GM23338 (cell line): Measurements from ENCODE around the gene IMPDH1.

Experiments used
- CREB1 ChIP-seq: fragments of 250-450 bp; sonication (Bioruptor Pico); IDR thresholded peaks from 2 replicates; pipeline ENCODE4 v1.5.0; 2020; ENCODE audit warnings: low read depth, mild to moderate bottlenecking, moderate library complexity
- CTCF ChIP-seq, 2 experiments: fragments of 200-600 bp in 1 of 2; sonication (generic) in 1 of 2; conservative IDR thresholded peaks; 2 replicates each; pipeline versions ENCODE4 v1.5.1 to v1.6.1; 2016 to 2017; ENCODE audit warnings: antibody characterized with exemption in 2 of 2, low read depth in 2 of 2, mild to moderate bottlenecking in 2 of 2, moderate library complexity in 1 of 2
- EZH2 ChIP-seq: fragments of 200-600 bp; sonication (generic); IDR thresholded peaks from one replicate; pipeline ENCODE4 v1.8.0; 2017; ENCODE audit warnings: antibody characterized with exemption, mild to moderate bottlenecking, low read depth; ENCODE audit not compliant: unreplicated experiment
- EZH2phosphoT487 ChIP-seq: fragments of 200-600 bp; sonication (generic); IDR thresholded peaks from one replicate; pipeline ENCODE4 v1.8.1; 2018; ENCODE audit warnings: antibody characterized with exemption; ENCODE audit not compliant: unreplicated experiment
- JUNB ChIP-seq: IDR thresholded peaks from one replicate; pipeline ENCODE4 v1.6.1; 2016; ENCODE audit warnings: antibody characterized with exemption; ENCODE audit not compliant: unreplicated experiment
- POLR2AphosphoS5 ChIP-seq: IDR thresholded peaks from 2 replicates; pipeline ENCODE4 v1.6.1; 2016; ENCODE audit warnings: antibody characterized with exemption, low read depth
- REST ChIP-seq: IDR thresholded peaks from one replicate; pipeline ENCODE4 v1.6.1; 2018; ENCODE audit warnings: antibody characterized with exemption; ENCODE audit not compliant: unreplicated experiment
- ZNF114 ChIP-seq: fragments of 250-450 bp; sonication (Bioruptor Pico); IDR thresholded peaks from 2 replicates; pipeline ENCODE4 v1.5.0; 2020; ENCODE audit warnings: mild to moderate bottlenecking, moderate library complexity
- ZNF331 ChIP-seq: fragments of 250-450 bp; sonication (Bioruptor Pico); IDR thresholded peaks from 2 replicates; pipeline ENCODE4 v1.5.0; 2020; ENCODE audit warnings: low read depth, mild to moderate bottlenecking, moderate library complexity

- TF ChIP-seq REST (no peak), CTCF (conservative IDR thresholded peaks at IDR 0.05; ENCODE audit: low read depth in 2 of 2) (peak in 1 of 2 experiments; percentile 34; a peak in 1 of 4 replicates), POLR2AphosphoS5 (no peak), EZH2phosphoT487 (no peak), JUNB (no peak), EZH2 (no peak), ZNF114 (CRISPR knock-in tag) (no peak), CREB1 (CRISPR knock-in tag) (no peak), ZNF331 (CRISPR knock-in tag) (no peak)
Observed at GRCh38 chr7:128405471-128406313, 4.1 kb downstream of the IMPDH1 start.
